SK-N-SH treated with all-trans-retinoic acid at 6 μM for 48 hours (cell line): Measurements from ENCODE around the gene HELZ.

ENCODE experiments used
- ARNTL ChIP-seq: fragments of 450-650 bp; formaldehyde crosslinking; IDR thresholded peaks from 2 replicates; pipeline ENCODE4 v1.5.0; 2020; ENCODE audit warnings: low read depth, mild to moderate bottlenecking, moderate library complexity, borderline replicate concordance
- CSDC2 ChIP-seq: fragments of 250-450 bp; sonication (Bioruptor Pico); IDR thresholded peaks from 2 replicates; pipeline ENCODE4 v1.5.0; 2020; ENCODE audit warnings: mild to moderate bottlenecking, moderate library complexity
- GLIS3 ChIP-seq: fragments of 250-450 bp; sonication (Bioruptor Pico); IDR thresholded peaks from 2 replicates; pipeline ENCODE4 v1.5.0; 2020; ENCODE audit warnings: mild to moderate bottlenecking, moderate library complexity
- OSR1 ChIP-seq: fragments of 250-450 bp; sonication (Bioruptor Pico); IDR thresholded peaks from 2 replicates; pipeline ENCODE4 v1.8.0; 2022; ENCODE audit warnings: moderate library complexity, mild to moderate bottlenecking, inconsistent platforms
- PPARA ChIP-seq: fragments of 250-450 bp; sonication (Bioruptor Pico); IDR thresholded peaks from 2 replicates; pipeline ENCODE4 v1.5.0; 2020; ENCODE audit warnings: mild to moderate bottlenecking, borderline replicate concordance
- SNAI2 ChIP-seq: fragments of 250-450 bp; sonication (Bioruptor Pico); IDR thresholded peaks from 2 replicates; pipeline ENCODE4 v1.5.0; 2020; ENCODE audit warnings: mild to moderate bottlenecking, moderate library complexity
- TCF4 ChIP-seq: fragments of 250-450 bp; sonication (Bioruptor Pico); IDR thresholded peaks from 2 replicates; pipeline ENCODE4 v1.8.0; 2021; ENCODE audit warnings: mild to moderate bottlenecking, moderate library complexity, borderline replicate concordance
- TOX ChIP-seq: fragments of 250-450 bp; sonication (Bioruptor Pico); IDR thresholded peaks from 2 replicates; pipeline ENCODE4 v1.8.0; 2021; ENCODE audit warnings: mild to moderate bottlenecking, moderate library complexity, borderline replicate concordance
- ZC3H10 ChIP-seq: fragments of 250-450 bp; sonication (Bioruptor Pico); IDR thresholded peaks from 2 replicates; pipeline ENCODE4 v1.5.1; 2021; ENCODE audit warnings: mild to moderate bottlenecking, moderate library complexity
- ZFP3 ChIP-seq: fragments of 250-450 bp; sonication (Bioruptor Pico); IDR thresholded peaks from 2 replicates; pipeline ENCODE4 v1.5.0; 2020; ENCODE audit warnings: mild to moderate bottlenecking, moderate library complexity
- ZFP30 ChIP-seq: fragments of 450-650 bp; formaldehyde crosslinking; IDR thresholded peaks from 2 replicates; pipeline ENCODE4 v1.5.0; 2022; ENCODE audit warnings: mild to moderate bottlenecking, moderate library complexity
- ZNF70 ChIP-seq: fragments of 450-650 bp; formaldehyde crosslinking; IDR thresholded peaks from 2 replicates; pipeline ENCODE4 v1.5.0; 2020; ENCODE audit warnings: mild to moderate bottlenecking, moderate library complexity
- ZNF8 ChIP-seq: fragments of 450-650 bp; formaldehyde crosslinking; IDR thresholded peaks from 2 replicates; pipeline ENCODE4 v1.5.0; 2020; ENCODE audit warnings: mild to moderate bottlenecking, moderate library complexity
- TF ChIP-seq, protein P1 (sequence below): fragments of 250-450 bp; sonication (Bioruptor Pico); IDR thresholded peaks from 2 replicates; pipeline ENCODE4 v1.8.0; 2021; ENCODE audit warnings: low read depth, mild to moderate bottlenecking, moderate library complexity, borderline replicate concordance

DNA sequence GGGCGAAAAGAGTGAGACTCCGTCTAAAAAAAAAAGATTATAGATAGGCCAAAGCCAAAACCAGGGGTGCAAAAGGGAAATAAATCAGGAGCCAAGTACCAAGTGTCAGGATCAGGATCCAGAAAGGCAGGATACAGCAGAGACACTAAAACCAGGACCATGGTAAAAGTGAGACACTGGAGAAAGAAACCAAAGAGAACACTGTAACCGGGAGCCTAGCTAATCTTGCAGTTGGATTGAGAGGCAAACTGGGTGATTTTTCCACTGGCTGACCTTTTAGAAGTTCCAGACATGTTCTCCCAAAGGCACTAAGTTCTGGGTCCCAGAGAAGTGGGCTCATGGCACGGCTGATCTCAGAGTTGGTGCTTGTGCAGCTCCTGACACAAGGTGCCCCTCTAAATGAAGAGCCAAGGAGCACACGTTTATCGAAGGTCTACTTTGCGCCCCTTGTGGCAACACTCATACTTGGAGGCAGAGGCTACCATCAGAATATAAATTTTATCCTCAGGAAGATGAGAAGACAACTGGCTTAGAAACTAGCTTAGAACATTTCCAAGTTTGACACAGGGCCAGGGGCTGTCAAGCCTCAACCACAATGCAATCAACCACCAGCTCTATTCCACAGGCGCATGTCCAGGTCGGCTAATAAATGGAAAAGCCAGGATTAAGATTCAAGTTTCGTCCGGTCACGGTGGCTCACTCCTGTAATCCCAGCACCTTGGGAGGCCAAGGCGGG lies 27.5 kb upstream of the HELZ start:
- TF ChIP-seq ZNF8 (CRISPR knock-in tag) (no peak), GLIS3 (CRISPR knock-in tag) (no peak), PPARA (CRISPR knock-in tag) (no peak), ZNF70 (CRISPR knock-in tag) (no peak), TCF4 (CRISPR knock-in tag) (no peak), ZFP30 (CRISPR knock-in tag) (no peak), ZC3H10 (no peak), TOX (CRISPR knock-in tag) (no peak), OSR1 (CRISPR knock-in tag) (no peak), SNAI2 (CRISPR knock-in tag) (no peak), ZFP3 (no peak), ARNTL (no peak), CSDC2 (CRISPR knock-in tag) (no peak)
- TF ChIP-seq, protein P1, sequence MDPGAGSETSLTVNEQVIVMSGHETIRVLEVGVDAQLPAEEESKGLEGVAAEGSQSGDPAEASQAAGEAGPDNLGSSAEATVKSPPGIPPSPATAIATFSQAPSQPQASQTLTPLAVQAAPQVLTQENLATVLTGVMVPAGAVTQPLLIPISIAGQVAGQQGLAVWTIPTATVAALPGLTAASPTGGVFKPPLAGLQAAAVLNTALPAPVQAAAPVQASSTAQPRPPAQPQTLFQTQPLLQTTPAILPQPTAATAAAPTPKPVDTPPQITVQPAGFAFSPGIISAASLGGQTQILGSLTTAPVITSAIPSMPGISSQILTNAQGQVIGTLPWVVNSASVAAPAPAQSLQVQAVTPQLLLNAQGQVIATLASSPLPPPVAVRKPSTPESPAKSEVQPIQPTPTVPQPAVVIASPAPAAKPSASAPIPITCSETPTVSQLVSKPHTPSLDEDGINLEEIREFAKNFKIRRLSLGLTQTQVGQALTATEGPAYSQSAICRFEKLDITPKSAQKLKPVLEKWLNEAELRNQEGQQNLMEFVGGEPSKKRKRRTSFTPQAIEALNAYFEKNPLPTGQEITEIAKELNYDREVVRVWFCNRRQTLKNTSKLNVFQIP (CRISPR knock-in tag) = no peak
